HG02642 (cell line): ENCODE results near the gene CHAT.
A peak's percentile ranks its signal among the peaks of the same experiment; 100 is the strongest.

Experiments used
- ATAC-seq: cut with Tn5 transposase; IDR thresholded peaks from one replicate; pipeline ENCODE4 v1.9.1; 2021; ENCODE audit warnings: mild to moderate bottlenecking; ENCODE audit not compliant: unreplicated experiment, poor library complexity

Gene CHAT

DNA sequence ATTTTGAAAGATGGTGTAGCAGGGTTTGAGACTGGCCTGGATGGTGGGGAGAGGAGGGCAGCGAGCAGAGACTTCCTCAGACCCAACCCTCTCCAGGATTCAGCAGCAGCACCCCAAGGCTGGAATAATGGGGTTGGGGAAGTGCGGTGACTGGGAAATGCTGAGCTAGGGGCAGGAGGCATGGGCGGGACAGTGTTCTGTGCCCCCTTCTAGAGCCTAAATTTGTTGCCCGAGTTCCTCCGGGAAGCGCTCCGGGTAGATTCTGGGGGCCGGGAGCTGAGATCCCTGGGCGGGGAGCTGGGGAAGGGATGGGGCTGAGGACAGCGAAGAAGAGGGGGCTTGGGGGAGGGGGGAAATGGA lies at the start of gene CHAT:
Gene CHAT (plus strand): TSS at position 156 of the 360 bp plus-strand sequence. CDS start 153 bp downstream, at position 309.
- no peak for ATAC-seq

DNA sequence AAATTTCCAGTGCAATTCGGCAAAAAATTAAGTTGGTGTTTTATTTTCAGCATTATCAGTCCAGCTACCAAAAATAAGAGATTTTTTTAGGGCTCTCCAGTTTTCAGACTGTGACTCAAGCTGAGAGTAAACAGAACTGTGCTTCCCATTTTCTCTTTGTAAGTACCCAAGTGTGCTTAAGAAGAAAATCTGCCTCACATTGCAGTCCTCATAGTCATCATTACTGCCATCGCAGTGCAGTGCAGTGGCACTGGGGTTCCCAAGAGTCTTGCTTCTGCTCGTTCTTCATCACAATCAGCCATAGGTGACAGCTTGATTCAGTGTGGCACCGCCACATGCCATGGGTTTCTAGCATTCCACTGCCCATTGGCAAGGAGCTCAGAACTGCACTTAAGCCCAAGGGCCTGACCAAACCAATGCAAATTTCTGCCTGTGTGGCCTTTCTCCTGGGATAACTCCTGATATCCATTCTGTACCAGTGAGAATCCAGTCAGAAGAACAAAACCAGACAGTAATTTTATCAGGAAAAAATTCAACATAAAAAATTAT lies 49.3 kb upstream of the CHAT start:
- ATAC-seq, result no peak

DNA sequence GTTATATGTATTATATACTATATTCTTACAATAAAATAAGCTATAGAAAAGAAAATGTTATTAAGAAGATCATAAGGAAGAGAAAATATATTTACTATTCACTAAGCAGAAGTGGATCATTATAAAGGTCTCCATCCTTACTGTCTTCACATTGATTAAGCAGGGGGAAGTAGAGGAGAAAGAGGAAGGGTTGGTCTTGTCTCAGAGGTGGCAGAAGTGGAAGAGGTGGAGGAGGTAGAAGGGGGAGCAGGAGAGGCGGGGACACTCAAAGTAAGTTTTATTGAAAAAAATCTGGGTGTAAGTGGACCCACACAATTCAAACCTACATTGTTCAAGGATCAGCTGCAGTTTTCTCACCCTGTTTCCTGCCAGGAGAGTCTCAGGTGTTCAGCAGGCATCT lies 46.0 kb upstream of the CHAT start:
- no peak for ATAC-seq

DNA sequence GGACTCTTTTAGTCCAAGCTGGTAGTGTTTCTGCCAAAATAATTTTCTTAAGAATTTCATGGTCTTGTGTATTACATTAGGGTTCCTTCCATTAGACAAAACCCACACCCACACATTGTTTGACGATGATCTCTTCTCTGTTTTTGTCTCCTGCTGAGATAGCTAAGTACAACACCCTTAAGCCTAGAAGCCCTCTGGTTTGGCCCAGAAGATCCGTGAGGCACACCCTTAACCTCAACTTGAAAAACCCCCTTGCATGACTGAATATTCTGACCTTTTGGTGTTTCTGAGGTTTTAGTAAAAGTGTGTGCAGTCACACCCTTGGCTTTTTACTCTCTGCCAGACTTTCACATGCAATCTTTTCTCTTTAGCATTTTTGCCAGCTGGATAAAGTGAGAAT lies 45.6 kb upstream of the CHAT start:
- peak; percentile 68 for ATAC-seq

DNA sequence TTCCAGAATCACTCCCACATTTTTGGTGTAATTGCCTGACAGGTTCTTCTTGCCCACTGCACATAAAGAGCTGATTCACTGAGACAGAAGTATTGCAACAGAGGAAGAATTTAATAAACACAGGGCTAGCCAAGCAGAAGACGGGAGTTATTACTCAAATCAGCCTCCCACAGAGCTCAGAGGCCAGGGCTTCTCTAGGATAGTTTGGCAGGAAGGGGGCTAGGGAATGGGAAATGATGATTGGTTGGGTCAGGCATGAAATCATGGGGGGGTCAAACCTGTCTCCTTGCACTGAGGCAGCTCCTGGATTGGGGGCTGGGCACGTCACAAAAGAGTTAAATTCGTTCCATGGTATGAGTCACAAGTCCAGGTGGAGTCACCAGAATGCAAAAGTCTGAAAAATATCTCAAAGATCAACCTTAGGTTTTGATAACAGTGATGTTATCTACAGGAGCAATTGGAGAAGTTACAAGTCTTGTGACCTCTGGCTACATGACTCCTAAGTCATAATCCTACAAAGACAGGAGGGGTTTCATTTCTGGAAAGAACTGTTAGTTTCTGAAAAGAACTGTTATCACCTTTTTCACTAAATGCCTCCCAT lies 44.7 kb upstream of the CHAT start:
- no peak for ATAC-seq

DNA sequence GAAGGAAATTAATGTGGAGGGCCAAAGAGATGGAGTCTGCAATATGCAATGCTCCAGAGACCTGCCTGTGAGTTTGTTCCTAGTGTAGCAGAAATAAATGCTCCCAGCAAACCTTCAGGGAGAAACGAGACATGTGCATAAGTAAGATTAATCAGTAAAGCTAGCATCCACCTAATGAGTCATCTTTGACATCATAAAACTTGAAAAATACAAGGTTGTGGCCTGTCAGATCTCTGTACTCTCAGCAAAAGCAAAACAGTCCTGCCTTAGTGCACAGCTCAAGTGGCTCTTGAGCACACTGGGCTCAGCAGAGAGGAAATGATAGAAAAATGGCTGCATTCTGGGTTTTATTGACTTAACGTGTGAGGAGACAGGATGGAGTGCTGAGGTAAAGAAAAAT lies 42.4 kb upstream of the CHAT start:
- ATAC-seq, result no peak

DNA sequence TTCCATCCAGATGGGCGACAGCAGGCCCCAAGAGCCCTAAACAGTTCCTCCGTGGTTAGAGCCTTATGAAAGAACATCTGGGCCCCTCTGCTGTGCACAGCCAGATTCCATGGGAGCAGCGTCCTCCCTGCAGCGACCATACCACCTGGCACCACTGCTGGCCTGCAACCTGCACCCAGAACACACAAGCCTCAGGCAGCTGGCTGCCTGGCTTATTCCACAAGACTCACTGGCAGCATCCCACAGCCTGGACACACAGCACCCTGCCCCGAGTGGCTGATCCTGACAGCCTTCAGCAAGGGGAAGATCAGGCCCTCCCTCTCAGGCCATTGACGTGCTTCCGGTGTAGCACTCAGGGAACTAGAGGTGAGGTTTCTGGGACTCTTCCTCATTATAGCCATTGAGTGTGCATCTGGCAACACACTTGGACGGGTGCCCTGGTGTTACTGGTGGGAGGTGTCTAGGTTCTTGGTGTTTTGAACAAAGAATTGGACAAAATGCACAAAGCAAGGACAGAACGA lies 41.2 kb upstream of the CHAT start:
- no peak for ATAC-seq

DNA sequence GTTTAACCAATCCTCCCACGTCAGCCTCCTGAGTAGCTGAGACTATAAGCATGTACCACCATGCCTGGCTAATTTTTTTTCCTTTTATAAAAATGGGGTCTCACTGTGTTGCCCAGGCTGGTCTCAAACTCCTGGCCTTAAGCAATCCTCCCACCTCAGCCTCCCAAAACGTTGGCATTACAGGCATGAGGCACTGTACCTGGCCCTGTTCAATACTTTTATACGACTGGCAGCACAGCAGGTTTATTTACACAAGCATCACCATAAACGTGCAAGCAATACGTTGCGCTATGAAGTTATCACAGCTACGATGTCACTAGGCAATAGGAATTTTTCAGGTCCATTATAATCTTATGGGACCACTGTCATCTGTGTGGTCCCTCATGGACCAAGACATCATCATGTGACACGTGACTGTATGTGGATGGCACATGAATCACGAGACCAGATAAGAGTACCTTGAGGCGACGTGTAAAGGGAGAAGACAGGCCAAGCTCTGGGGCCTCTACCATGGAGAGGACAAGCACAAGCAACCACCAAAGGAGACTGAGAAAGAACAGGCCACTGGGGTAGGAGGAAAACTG lies 38.3 kb upstream of the CHAT start:
- no peak for ATAC-seq

DNA sequence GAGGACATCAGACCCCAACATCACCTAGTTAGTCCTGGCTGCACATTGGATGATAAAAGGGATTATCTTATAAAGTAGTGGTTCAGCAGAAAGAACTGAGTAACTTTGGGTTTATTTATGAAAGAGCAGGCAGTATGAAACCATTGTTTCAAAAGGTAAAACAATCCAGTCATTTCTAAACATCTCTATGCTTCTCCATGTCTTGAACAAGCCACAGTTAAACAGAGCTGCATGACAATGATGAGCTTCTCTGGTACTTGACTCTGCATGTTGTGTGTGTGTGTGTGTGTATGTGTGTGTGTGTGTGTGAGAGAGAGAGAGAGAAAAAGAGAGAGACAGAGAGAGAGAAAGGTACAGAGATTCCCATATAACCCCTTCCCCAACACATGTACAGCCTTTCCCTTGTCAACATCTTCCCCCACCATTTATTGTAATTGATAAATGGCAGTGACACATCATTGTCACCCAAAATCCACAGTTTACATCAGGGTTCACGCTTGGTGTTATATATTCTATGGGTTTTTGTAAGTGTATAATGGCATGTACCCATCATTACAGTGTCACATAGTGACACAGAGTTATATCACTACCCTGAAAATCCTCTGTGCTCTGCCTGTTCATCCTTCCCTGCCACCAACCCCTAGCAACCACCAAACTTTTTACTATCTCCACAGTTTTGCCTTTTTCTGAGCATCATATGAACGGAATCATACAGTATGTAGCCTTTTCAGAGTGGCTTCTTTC lies 36.5 kb upstream of the CHAT start:
- ATAC-seq, result no peak

DNA sequence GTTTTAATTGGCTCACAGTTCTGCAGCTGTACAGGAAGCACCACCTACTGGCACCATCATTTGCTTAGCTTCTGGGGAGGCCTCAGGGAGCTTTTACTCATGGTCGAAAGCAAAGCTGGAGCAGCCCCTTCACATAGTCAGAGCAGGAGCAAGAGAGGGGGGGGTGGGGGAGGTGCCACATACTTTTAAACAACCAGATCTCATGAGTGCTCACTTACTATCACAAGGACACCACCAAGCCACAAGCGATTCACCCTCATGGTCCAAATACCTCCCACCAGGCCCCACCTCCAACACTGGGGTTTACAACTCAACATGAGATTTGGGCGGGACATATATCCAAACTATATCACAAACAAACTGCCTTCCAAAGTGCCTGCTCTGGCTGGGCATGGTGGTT lies 35.4 kb upstream of the CHAT start:
- ATAC-seq, result no peak

DNA sequence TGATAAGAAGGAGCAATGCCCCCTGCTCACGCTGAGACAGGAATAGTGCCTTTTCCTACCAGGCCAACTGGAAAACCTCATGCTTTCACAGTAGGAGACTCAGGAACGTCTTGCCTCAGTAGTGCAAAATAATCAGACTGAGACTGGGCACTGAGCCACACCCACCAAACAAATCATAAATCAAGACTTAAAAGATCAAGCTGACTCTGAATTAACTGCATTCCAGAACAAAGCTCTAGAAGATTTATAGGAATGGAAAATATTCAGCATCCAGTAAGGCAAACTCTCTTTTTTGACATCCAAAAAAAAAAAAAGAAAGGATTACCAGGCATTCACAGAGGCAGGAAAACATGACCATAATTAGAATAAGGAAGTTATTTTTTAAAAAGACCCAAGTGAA lies 34.2 kb upstream of the CHAT start:
- no peak for ATAC-seq

DNA sequence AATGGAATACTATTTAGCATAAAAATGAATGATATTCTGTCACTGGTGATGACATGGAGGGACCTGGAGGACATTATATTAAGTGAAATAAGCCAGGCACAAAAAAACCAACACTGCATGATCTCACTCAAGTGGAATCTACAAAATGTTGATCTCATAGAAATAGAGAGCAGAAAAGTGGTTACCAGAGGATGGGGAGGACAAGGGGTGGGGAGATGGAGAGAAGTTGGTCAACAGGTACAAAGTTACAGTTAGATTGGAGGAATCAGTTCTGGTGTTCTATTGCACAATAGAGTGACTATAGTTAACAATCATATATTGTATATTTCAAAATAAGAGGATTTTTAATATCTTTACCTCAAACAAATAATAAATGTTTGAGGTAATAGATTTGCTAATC lies 28.4 kb upstream of the CHAT start:
- ATAC-seq, result no peak

DNA sequence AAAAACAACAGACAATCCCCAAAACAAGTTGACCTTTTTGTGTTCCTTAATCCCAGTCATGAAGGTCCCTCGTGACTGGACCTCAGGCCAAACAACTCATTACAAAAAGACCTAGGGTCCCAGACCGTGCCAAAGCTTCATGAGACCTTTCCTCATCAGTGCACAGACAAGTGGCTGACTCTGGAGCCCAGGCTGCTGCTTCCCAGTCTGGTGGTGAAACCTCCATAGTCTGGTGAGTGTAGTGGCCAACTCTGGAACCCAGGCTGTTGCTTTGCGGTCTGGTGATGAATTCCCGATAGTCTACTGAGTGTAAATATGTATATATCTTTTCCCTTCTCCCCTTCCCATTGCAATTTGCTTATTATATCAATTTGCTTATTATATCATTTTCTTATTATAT lies 25.9 kb upstream of the CHAT start:
- ATAC-seq, result no peak

DNA sequence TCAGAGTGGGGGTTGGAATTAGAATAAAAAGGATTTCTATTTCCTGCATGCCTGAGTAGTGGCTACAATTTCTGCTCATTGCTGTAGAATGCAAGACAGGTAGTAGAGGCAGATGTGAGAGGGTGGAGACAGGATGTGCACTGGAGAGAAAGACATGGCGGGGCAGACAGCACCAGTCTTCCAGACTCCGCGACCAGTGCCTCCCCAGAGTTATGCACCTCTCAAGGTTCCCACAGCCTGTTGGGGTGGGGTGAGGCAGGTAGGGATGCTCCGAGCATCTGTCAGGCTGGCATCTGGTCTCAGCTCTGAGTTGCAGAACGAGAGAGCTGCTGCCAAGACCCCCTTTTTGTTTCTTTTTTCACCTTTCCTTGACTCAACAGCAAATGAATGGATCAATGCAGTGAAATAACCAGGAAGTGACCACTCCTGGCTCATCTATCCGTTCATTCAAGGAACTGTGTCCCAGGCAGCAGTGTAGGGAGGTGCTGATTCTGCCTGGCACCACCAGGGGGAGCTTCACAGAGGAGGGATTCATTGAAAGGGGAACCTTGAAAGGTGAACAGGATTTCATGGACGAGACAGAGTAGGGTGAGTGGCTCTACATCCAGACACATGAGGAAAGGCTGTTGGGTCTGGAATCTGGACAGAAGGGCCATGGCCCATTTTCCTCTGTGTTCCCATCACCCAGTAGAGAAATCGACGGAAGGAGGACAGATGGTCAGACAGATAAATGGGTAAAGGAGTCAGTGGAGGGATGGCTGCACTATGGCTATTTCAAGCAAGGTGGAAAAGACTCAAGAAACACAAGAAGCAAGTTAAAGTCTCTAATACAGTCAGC lies 20.9 kb upstream of the CHAT start:
- ATAC-seq, result peak; percentile 69

DNA sequence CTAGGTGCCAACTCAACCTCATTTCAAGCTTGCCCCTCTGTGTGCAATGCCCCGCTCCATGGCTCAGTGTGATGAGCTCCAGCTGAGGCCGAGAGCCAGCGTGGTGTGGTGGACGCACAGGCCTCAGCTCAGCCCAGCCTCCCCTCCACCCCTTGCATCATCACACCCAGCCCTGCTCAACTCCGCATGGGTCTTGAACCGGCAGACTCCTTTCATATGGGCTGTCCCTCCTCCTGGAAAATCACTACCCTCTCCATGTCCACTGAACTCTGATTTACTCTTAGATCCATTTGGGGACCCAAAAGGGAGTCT lies 20.3 kb upstream of the CHAT start:
- ATAC-seq, result no peak

DNA sequence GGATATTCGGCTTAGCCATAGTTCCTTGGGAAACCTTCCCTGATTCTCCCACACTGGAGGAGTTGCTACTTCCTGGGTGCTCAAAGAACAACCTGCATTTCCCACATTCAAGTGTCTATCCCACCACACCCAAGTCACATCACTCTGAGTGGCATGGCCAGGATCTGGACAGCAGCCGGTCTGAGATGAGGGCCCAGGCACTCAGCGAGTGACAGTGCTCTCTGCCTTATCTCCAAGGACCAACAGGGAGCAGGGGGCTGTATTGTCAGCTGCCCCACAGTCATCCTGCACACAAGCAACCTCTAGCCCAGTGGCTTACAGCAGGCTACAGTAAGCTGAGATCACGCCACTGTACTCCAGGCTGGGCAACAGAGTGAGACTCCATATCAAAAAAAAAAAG lies 19.8 kb upstream of the CHAT start:
- no peak for ATAC-seq

DNA sequence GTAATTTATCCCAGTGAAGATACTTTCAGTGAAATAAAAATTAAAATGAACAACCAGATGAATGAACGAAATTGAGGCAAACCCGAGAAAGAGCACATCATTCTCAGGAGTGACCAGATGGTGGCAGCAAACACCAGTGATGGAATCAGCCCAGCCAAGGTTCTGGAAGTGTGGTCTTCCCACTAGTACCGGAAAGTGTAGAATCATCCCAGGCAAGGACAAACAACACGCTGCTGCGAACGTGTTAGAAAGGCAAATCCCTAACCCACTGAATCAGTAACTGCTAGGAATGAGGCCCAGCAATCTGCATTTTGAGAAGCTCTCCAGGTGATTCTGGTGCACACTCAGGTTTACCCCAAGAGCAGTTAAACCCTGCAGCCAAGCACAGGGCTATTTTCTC lies 19.2 kb upstream of the CHAT start:
- ATAC-seq, result no peak

DNA sequence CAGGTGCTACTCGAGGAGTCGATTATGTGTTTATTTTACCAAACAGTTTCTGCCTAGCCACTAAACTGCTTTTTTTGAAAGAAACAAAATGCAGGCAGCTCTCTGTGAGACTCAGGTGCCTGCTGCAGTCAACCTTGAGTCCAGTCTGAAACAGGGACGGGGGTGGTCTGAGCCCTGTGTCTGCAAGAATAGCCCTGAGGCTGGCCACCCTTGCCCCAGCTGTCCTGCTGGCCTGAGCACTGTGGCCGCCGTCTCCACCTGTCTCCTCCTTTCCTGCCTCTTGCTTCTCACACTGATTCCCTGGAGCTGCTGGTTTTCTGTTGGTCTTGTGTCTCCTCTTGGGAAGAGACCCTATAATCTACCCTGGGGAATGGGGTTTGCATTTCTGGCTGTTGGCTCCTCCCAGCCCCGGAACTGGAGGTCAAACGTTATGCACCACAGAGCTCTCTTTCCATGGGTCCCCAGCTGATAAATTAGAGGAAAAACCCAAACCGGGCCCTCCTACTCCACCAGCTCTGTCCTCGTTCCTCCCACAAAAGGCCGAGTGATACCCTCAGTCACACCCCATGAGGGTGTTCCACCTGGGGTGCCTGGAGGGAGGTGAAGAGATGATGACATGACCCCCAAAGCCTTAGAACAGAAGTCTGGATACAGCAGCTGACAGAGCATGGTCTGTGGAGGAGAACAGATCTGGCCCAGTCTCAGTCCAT lies 18.7 kb upstream of the CHAT start:
- no peak for ATAC-seq

DNA sequence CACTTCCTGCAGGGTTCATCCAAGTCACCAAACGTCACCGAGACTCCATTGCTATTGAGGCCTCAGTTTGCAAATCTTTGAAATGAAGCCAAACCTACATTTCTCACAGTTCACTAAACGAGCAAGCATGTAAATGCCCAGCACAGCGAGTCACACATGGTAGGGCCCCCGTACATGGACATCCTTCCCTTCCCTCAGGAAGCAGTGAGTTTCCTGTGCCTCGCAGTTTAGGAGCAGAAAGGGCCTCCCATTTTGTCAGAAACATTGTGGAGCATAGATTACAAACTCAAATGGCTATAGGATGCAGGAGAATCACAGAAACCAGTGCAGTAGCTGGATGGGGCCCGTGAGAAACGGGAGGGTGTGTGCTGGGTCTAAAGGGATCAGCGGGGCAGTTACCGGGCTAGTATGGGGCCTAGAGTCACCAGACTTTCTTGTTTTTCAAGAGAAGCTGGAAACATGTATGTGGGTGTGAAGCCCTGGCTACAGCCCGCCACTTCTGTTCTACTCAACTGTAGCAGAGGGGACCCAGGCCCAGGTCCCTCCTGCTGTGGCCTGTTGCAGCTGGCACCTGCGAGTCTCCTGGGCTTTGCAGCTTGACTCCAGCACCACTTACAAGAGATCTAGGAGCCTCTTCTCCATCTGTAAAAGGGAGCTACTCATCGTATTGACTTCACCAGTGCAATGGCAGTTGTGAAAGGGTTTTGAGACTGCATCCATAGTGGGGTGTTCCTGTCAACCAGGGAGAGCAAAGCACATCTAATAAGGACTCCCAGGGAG lies 17.9 kb upstream of the CHAT start:
- ATAC-seq, result no peak

DNA sequence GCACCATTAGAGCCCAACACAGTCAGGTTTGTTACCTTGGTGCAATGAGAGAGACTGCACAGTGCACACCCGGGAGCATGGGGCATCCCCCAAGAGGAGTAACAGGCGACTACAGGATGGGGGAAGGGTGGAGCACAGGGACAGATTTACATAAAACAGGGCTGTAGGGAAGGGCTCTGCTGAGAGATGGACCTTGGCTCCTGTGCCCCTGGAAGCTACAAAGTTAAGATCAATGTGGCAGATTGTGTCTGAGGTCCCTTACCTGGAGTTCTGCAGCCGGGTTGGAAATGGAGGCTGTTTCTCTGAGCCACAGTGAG lies 17.4 kb upstream of the CHAT start:
- ATAC-seq, result no peak
